DND-41 (cell line): ENCODE measurements around the gene ACAN.

Source experiments
- ATAC-seq: fragments of 200-7000 bp; cut with Tn5 transposase; 3 replicates; pipeline ENCODE4 v1.9.1; 2021; ENCODE audit warnings: low read depth; ENCODE audit not compliant: insufficient read depth
- DNase-seq: peaks from one replicate; pipeline ENCODE4 v3.0.0-alpha.2; 2020
- H2AFZ ChIP-seq: 2 replicates; pipeline ENCODE4 v1.6.0; 2012; ENCODE audit warnings: low read depth, low read length
- H3K27ac ChIP-seq: 2 replicates; pipeline ENCODE4 v1.5.1; 2012; ENCODE audit warnings: low read length, inconsistent platforms
- H3K27me3 ChIP-seq: fragments of 200-600 bp; sonication (generic); 2 replicates; pipeline ENCODE4 v1.6.0; 2012; ENCODE audit warnings: low read length, mild to moderate bottlenecking, inconsistent platforms; ENCODE audit not compliant: insufficient read depth, poor library complexity
- H3K36me3 ChIP-seq: 2 replicates; pipeline ENCODE4 v1.5.1; 2012; ENCODE audit warnings: low read length, inconsistent platforms; ENCODE audit not compliant: insufficient read depth
- H3K4me1 ChIP-seq: 2 replicates; pipeline ENCODE4 v1.5.1; 2012; ENCODE audit warnings: mild to moderate bottlenecking, low read length; ENCODE audit not compliant: insufficient read depth
- H3K4me2 ChIP-seq: 2 replicates; pipeline ENCODE4 v1.6.0; 2012; ENCODE audit warnings: mild to moderate bottlenecking, moderate library complexity, low read length, inconsistent platforms; ENCODE audit not compliant: insufficient read depth
- H3K4me3 ChIP-seq, 2 experiments: fragments of 200-600 bp in 1 of 2; shearing (Covaris generic) in 1 of 2; 2 replicates each; pipeline ENCODE4 v1.5.1; 2012 to 2016; ENCODE audit warnings: inconsistent platforms in 2 of 2, low read length in 2 of 2, mild to moderate bottlenecking in 2 of 2, low read depth in 1 of 2, moderate library complexity in 1 of 2
- H3K79me2 ChIP-seq: 2 replicates; pipeline ENCODE4 v1.6.0; 2012; ENCODE audit warnings: low read length, inconsistent platforms; ENCODE audit not compliant: insufficient read depth
- H3K9ac ChIP-seq: 2 replicates; pipeline ENCODE4 v1.6.0; 2012; ENCODE audit warnings: low read depth, mild to moderate bottlenecking, inconsistent platforms, low read length, moderate library complexity
- H3K9me3 ChIP-seq: 2 replicates; pipeline ENCODE4 v1.5.1; 2012; ENCODE audit warnings: low read length, moderate library complexity, mild to moderate bottlenecking, inconsistent platforms; ENCODE audit not compliant: insufficient read depth, severe bottlenecking
- H4K20me1 ChIP-seq: 2 replicates; pipeline ENCODE4 v1.6.0; 2012; ENCODE audit warnings: low read length; ENCODE audit not compliant: insufficient read depth
- CTCF ChIP-seq: IDR thresholded peaks from 2 replicates; pipeline ENCODE4 v1.5.1; 2012; ENCODE audit warnings: borderline replicate concordance, low read length, moderate library complexity, mild to moderate bottlenecking; ENCODE audit not compliant: poor library complexity, severe bottlenecking; ENCODE audit errors: extremely low read depth
- EZH2 ChIP-seq: IDR thresholded peaks from 3 replicates; pipeline ENCODE4 v1.6.1; 2012; ENCODE audit warnings: borderline replicate concordance, low read depth, mild to moderate bottlenecking, moderate library complexity, low read length, inconsistent platforms; ENCODE audit not compliant: severe bottlenecking

The ACAN gene

GRCh38 chr15:88902221-88902835 is 99.1 kb downstream of the ACAN start:
- no peak overlapping the region for H3K27ac ChIP-seq
- peaks cover 44% of the 10 kb centered on the region for H4K20me1 ChIP-seq
- H3K36me3 ChIP-seq: peaks cover 81% of the 10 kb centered on the region
- peaks cover 7% of the 10 kb centered on the region for H3K4me1 ChIP-seq
- DNase-seq: no peak
- no peak overlapping the region for H2AFZ ChIP-seq
- H3K4me2 ChIP-seq: no peak overlapping the region
- no peak overlapping the region for H3K9ac ChIP-seq
- H3K4me3 ChIP-seq: no peak overlapping the region
- no peaks in the 10 kb centered on the region for H3K9me3 ChIP-seq
- TF ChIP-seq CTCF (no peak), EZH2 (no peak)
- no peak for ATAC-seq
- H3K27me3 ChIP-seq: no peaks in the 10 kb centered on the region
- peaks cover 9% of the 10 kb centered on the region; the same call in 1 of the 2 replicates for H3K79me2 ChIP-seq

GRCh38 chr15:88902846-88903245 is 99.6 kb downstream of the ACAN start:
- Histone ChIP-seq H3K4me1 (peaks cover 3% of the 10 kb centered on the region), H3K27me3 (no peaks in the 10 kb centered on the region), H3K4me3 (no peak overlapping the region), H3K79me2 (peaks cover 9% of the 10 kb centered on the region; the same call in 1 of the 2 replicates), H3K27ac (no peak overlapping the region), H4K20me1 (peaks cover 49% of the 10 kb centered on the region), H2AFZ (no peak overlapping the region), H3K9me3 (no peaks in the 10 kb centered on the region), H3K9ac (no peak overlapping the region), H3K36me3 (peaks cover 86% of the 10 kb centered on the region), H3K4me2 (no peak overlapping the region)
- ATAC-seq (no peak), DNase-seq (no peak)
- TF ChIP-seq CTCF: no peak
- TF ChIP-seq EZH2: no peak

- DNase-seq (no peak), ATAC-seq (no peak)
- H2AFZ ChIP-seq: no peak overlapping the region
- peaks cover 14% of the 10 kb centered on the region for H3K4me1 ChIP-seq
- no peaks in the 10 kb centered on the region for H3K27me3 ChIP-seq
- no peak overlapping the region for H3K9ac ChIP-seq
- peaks cover 99% of the 10 kb centered on the region for H3K36me3 ChIP-seq
- TF ChIP-seq CTCF (no peak), EZH2 (no peak)
- H3K9me3 ChIP-seq: no peaks in the 10 kb centered on the region
- peaks cover 62% of the 10 kb centered on the region for H4K20me1 ChIP-seq
- H3K27ac ChIP-seq: no peak overlapping the region
- no peak overlapping the region for H3K4me3 ChIP-seq
- peaks cover 22% of the 10 kb centered on the region for H3K79me2 ChIP-seq
- H3K4me2 ChIP-seq: 0 out of 2 replicates have a peak overlapping the region, but pooled peaks have one; percentile 11
These were observed 101.0 kb downstream of the ACAN start for GRCh38 chr15:88904257-88904623.
